ENCODE measurements around the gene DAPK2.
A peak's percentile ranks its signal among the peaks of the same experiment; 100 is the strongest.

Gene DAPK2

GRCh38 chr15:63905558-63906265 lies 140.6 kb downstream of the DAPK2 start:
- Mint-ChIP-seq H3K27me3 (ENCODE audit: low read depth) (peaks cover 3% of the 10 kb centered on the region), H3K9me3 (no peaks in the 10 kb centered on the region), H3K36me3 (ENCODE audit: low read depth) (no peaks in the 10 kb centered on the region), H3K4me1 (peaks cover 64% of the 10 kb centered on the region), H3K4me3 (no peak overlapping the region), H3K27ac (no peak overlapping the region)
- TF ChIP-seq CTCF (IDR thresholded peaks at IDR 0.05; ENCODE audit: unreplicated experiment in 3 of 3) = no peak

GRCh38 chr15:63905131-63905530 lies 141.2 kb downstream of the DAPK2 start:
- no peak overlapping the region for H3K4me3 Mint-ChIP-seq
- peaks cover 62% of the 10 kb centered on the region for H3K4me1 Mint-ChIP-seq
- no peaks in the 10 kb centered on the region for H3K36me3 Mint-ChIP-seq (ENCODE audit: low read depth)
- peaks cover 3% of the 10 kb centered on the region for H3K27me3 Mint-ChIP-seq (ENCODE audit: low read depth)
- TF ChIP-seq CTCF (IDR thresholded peaks at IDR 0.05; ENCODE audit: unreplicated experiment in 3 of 3) = no peak
- H3K27ac Mint-ChIP-seq = no peak overlapping the region
- H3K9me3 Mint-ChIP-seq = no peaks in the 10 kb centered on the region

- no peak for TF ChIP-seq CTCF (IDR thresholded peaks at IDR 0.05; ENCODE audit: unreplicated experiment in 3 of 3)
- Mint-ChIP-seq H3K9me3 (no peaks in the 10 kb centered on the region), H3K4me1 (peaks cover 61% of the 10 kb centered on the region), H3K36me3 (ENCODE audit: low read depth) (no peaks in the 10 kb centered on the region), H3K27me3 (ENCODE audit: low read depth) (peaks cover 3% of the 10 kb centered on the region), H3K27ac (peak overlapping the region in 1 of 3 experiments; percentile 10), H3K4me3 (no peak overlapping the region)
Measured at GRCh38 chr15:63904042-63904441, 142.2 kb downstream of the DAPK2 start.

DNA sequence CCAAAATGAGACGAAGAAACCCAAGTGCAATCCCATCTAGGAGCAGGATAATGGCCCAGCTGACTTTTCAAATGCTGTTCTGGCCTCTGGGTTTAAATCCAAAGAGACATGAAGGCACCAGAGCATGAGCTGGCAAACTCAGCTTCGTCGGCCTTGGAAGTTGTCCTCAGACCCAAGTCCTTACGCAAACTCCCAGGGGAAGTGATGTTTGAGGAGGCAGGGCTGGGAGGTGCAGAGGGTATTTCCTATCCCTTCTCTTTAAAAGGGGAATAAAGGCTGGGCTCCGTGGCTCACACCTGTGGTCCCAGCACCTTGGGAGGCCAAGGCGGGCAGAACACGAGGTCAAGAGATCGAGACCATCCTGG lies 143.6 kb downstream of the DAPK2 start:
- no peak for TF ChIP-seq CTCF (IDR thresholded peaks at IDR 0.05; ENCODE audit: unreplicated experiment in 3 of 3)
- Mint-ChIP-seq H3K4me1 (peaks cover 58% of the 10 kb centered on the region), H3K27me3 (ENCODE audit: low read depth) (peaks cover 11% of the 10 kb centered on the region), H3K9me3 (no peaks in the 10 kb centered on the region), H3K4me3 (no peak overlapping the region), H3K27ac (peak overlapping the region in 1 of 3 experiments; percentile 44), H3K36me3 (ENCODE audit: low read depth) (no peaks in the 10 kb centered on the region)

DNA sequence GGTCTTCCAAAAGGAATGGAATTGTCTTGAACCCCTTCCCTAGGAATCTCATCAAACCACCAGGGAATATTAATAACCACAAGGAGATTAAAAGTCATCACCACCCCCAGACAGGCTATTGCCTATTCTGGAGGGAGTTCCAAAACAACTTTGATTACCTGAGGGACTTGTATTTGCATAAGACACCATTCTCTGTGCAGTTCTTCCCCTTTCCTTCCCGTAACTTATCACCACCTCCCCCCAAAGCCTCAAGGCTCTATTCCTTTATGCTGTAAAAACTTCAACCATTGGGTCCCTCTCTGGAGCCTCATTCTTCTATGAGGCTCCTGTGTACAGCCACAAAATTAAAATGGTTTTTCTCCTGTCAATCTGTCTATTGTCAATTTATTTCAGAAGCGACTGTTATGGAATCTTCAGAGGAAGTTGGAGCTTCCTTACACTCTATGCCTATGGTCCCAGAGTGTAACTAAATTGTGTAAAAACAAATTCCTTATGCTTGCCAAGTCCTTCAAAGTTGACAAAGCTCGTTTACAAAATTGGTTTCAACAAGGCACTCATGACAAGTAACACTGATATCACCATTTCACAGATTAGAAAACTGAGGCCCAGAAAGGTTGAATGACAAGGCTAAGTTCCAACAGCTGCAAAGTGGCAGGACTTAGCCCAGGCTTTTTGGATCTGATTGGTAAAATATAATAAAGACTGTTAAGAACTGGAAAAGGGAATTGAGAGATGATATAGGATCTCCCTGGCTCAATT lies 144.2 kb downstream of the DAPK2 start:
- Mint-ChIP-seq H3K36me3 (ENCODE audit: low read depth) (no peaks in the 10 kb centered on the region), H3K27ac (peak overlapping the region in 1 of 3 experiments; percentile 44), H3K9me3 (no peaks in the 10 kb centered on the region), H3K4me3 (no peak overlapping the region), H3K4me1 (peaks cover 62% of the 10 kb centered on the region), H3K27me3 (ENCODE audit: low read depth) (peaks cover 15% of the 10 kb centered on the region)
- no peak for TF ChIP-seq CTCF (IDR thresholded peaks at IDR 0.05; ENCODE audit: unreplicated experiment in 3 of 3)

Data from nephron (organoid).